WERI-Rb-1 (cell line): ENCODE measurements around the gene FASN.

Experiments used
- DNase-seq: peaks from one replicate; pipeline ENCODE4 v3.0.0-alpha.2; 2020
- H3K27ac ChIP-seq: fragments of 250-450 bp; sonication (Bioruptor Pico); 2 replicates; pipeline ENCODE4 v1.5.1; 2020; ENCODE audit warnings: mild to moderate bottlenecking, moderate library complexity
- H3K27me3 ChIP-seq: fragments of 250-450 bp; sonication (Bioruptor Pico); 2 replicates; pipeline ENCODE4 v1.5.1; 2021; ENCODE audit warnings: mild to moderate bottlenecking, low read depth, moderate library complexity; ENCODE audit not compliant: insufficient read depth, severe bottlenecking
- H3K36me3 ChIP-seq: fragments of 250-450 bp; sonication (Bioruptor Pico); 2 replicates; pipeline ENCODE4 v1.5.1; 2020; ENCODE audit warnings: mild to moderate bottlenecking, moderate library complexity
- H3K4me3 ChIP-seq: 2 replicates; pipeline ENCODE4 v1.5.1; 2011; ENCODE audit warnings: low read depth, mild to moderate bottlenecking, control low read depth, low read length
- H3K9me3 ChIP-seq: fragments of 250-450 bp; sonication (Bioruptor Pico); 2 replicates; pipeline ENCODE4 v1.5.1; 2021; ENCODE audit warnings: mild to moderate bottlenecking, moderate library complexity; ENCODE audit not compliant: severe bottlenecking
- TF ChIP-seq, protein P1 (sequence below): IDR thresholded peaks from 2 replicates; pipeline ENCODE4 v1.5.1; 2011; ENCODE audit warnings: low read depth, mild to moderate bottlenecking, control low read depth, inconsistent platforms, low read length

FASN gene

DNA sequence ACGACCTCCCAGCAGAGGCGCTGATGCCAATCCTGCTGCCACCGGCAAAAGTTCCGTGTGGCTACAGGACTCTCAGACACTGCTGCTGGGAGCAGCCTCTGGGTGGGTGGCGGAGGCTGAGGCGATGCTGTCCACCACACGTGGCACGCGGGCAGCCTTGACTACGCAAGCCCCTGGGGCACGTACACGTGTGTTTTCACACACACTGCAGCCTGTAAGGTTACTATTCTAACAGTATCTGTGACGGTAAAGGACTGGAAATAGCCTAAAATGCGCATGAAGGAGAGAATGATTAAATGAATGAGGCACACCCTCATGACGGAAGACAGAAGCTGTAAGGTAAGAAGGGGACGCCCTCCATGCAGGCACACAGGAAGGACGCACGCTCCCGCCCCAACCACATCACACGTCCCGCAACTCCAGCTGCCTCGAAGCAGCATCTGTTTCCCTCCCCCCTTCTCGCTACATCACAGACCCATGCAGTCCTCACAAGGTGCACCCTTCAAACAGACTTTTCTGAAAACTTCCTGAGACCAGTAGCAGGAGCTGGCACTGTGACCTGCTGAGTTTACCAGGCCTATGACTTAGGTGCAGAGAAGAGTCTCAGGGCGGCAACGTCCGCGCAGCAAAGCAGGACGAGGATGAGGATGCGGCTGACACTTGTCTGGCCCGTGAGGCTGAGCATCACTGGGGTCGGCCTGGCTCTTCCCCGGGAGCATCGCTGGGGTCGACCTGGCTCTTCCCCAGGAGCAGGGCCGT lies 28.7 kb upstream of the FASN start:
- Histone ChIP-seq H3K27ac (no peak overlapping the region), H3K36me3 (peaks cover 23% of the 10 kb centered on the region), H3K9me3 (peaks cover 2% of the 10 kb centered on the region), H3K4me3 (no peak overlapping the region), H3K27me3 (no peaks in the 10 kb centered on the region)
- DNase-seq: no peak
- TF ChIP-seq, protein P1, sequence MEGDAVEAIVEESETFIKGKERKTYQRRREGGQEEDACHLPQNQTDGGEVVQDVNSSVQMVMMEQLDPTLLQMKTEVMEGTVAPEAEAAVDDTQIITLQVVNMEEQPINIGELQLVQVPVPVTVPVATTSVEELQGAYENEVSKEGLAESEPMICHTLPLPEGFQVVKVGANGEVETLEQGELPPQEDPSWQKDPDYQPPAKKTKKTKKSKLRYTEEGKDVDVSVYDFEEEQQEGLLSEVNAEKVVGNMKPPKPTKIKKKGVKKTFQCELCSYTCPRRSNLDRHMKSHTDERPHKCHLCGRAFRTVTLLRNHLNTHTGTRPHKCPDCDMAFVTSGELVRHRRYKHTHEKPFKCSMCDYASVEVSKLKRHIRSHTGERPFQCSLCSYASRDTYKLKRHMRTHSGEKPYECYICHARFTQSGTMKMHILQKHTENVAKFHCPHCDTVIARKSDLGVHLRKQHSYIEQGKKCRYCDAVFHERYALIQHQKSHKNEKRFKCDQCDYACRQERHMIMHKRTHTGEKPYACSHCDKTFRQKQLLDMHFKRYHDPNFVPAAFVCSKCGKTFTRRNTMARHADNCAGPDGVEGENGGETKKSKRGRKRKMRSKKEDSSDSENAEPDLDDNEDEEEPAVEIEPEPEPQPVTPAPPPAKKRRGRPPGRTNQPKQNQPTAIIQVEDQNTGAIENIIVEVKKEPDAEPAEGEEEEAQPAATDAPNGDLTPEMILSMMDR: no peak

DNA sequence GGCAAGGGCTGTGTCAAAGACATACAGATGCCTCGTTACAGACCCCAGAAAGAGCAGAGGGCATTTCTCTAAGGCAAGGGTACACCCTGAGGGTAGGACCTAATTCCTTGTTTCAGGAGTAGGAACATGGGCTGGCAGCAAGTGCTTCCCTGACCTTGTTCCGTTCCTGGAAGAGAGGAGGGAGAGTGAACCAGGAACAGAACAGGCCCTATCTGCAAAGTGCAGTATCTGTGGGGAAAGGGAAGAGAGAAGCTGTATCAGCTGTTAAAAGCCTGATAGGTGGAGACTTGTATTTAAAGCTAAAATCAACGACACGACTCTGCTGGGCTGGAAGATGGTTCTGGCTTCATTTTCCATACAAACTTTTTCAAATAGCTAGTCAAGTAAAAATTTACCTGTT lies 26.1 kb upstream of the FASN start:
- H3K4me3 ChIP-seq: no peak overlapping the region
- no peaks in the 10 kb centered on the region for H3K27me3 ChIP-seq
- H3K9me3 ChIP-seq: peaks cover 2% of the 10 kb centered on the region
- TF ChIP-seq, protein P1: no peak
- H3K27ac ChIP-seq: no peak overlapping the region
- H3K36me3 ChIP-seq: peaks cover 23% of the 10 kb centered on the region
- no peak for DNase-seq

DNA sequence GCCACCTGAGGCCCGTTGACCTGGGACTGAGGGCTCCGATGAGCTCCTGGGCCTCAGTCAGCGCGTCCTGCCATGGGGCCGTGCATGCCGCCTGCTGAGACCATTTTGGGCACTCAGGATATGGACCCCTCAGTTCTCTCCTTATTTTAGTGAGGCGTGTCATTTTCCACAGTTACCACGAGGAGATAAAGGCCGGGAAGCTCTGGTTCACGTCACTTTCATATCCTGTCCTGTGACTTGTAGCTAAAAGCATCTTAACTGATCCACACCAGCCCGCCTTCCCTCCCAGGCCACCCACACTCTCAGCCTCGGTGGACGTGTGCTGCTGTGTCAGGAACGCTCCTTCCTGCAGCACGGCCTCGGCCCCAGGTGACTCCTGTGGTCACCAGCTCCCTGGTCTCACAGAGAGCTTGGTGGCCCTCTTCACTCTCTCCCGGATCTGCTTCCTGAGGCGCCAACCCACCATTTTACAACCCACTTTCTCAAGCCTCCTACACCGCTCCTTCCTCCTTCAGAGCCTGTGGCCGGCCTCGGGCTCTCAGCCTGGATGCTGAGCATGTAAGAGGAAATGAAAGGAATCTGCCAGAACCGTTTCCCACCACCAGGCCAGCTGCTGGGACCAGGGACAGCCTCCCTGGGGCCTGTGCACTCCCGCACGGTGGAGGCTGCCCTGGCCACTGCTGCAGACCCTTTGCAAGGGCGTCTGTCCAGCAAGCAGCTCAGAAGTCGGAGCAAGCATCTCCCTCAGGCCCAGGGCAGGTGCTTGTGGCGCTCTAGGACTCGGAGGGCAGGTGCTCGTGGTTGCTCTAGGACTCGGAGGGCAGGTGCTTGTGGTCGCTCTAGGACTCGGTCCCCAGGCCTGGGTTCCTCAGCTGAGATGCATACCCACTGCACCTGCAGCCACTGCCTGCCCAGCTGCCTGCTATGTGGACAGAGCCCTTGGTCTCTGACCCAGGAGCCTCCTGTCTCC lies 23.9 kb upstream of the FASN start:
- DNase-seq: no peak
- Histone ChIP-seq H3K4me3 (no peak overlapping the region), H3K36me3 (peaks cover 19% of the 10 kb centered on the region), H3K9me3 (peaks cover 2% of the 10 kb centered on the region), H3K27me3 (no peaks in the 10 kb centered on the region), H3K27ac (peak overlapping the region; percentile 78)
- TF ChIP-seq, protein P1: no peak

DNA sequence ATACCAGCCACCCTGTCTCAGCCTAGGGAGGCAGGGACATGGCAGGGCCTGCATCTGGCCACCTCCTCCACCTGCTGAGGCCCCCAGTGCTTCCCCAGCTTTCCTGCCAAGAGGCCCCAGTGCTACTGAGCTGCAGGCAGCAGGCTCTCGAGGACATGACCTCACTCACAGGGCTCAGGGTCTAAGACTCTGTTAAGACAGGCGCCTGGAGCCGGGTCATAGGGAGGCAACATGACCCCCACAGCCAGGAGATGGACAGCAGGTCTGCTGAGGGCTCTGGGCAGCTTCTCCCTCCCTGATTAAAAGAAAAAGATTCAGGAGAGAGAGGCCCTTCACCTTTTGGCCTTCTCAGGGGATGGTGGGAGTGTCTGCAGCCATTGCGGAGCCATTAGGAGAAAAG lies 23.2 kb upstream of the FASN start:
- peak; percentile 95 for DNase-seq
- H3K4me3 ChIP-seq: no peak overlapping the region
- peaks cover 2% of the 10 kb centered on the region for H3K9me3 ChIP-seq
- TF ChIP-seq, protein P1: no peak
- peaks cover 16% of the 10 kb centered on the region for H3K36me3 ChIP-seq
- H3K27ac ChIP-seq: peak overlapping the region; percentile 78
- H3K27me3 ChIP-seq: no peaks in the 10 kb centered on the region

DNA sequence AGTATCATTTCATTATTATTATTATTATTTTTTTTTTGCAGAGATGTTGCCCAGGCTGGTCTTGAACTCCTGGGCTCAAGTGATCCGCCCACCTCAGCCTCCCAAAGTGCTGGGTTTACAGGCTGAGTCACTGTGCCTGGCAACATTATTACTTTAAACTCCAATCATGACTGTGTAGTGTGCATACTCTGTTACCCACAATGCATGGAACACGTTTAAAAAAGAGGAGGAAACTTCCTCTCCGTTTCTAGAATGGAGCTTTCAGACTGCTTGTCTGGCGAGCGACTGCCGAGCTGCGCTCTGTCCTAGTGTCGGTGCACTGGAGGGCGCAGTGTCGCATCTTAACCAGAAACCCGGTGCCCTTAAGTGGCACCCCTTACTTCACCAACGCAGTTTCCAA lies 22.1 kb upstream of the FASN start:
- TF ChIP-seq, protein P1: no peak
- DNase-seq: no peak
- Histone ChIP-seq H3K27ac (peak overlapping the region; percentile 78), H3K36me3 (peaks cover 11% of the 10 kb centered on the region), H3K4me3 (no peak overlapping the region), H3K9me3 (peaks cover 2% of the 10 kb centered on the region), H3K27me3 (no peaks in the 10 kb centered on the region)
